Activated T-helper 1 cell treated with anti-CD3 and anti-CD28 coated beads, Interleukin-12 subunit alpha, Interleukin-12 subunit beta, Interleukin-2, Interleukin-4 antibody, amounts not matched to agents 30 ng/mL and 10 ng/mL and 1 ng/mL, durations not matched to agents 14 hours and 24 hours and 36 hours (primary cell): ENCODE measurements around the gene RNF126. TPM values are rescaled to one million over a fixed set of nuclear protein-coding genes. Genes with fewer than 3 reads are reported as not detected.
"Not testable (repeated sequence)": the region's sequence is repeated elsewhere in the genome, so short reads cannot be mapped to it uniquely, and the experiment has no call there.

Experiments used
- DNase-seq: peaks from one replicate; pipeline ENCODE4 v3.0.0; 2021; ENCODE audit warnings: low spot score
- H3K27ac Mint-ChIP-seq: one replicate; pipeline ENCODE4 v1.8.0; 2021; ENCODE audit warnings: mild to moderate bottlenecking, mixed read lengths
- H3K27me3 Mint-ChIP-seq: one replicate; pipeline ENCODE4 v1.8.0; 2022; ENCODE audit warnings: mild to moderate bottlenecking, moderate library complexity, mixed read lengths; ENCODE audit not compliant: insufficient read depth
- H3K36me3 Mint-ChIP-seq: one replicate; pipeline ENCODE4 v1.8.0; 2021; ENCODE audit warnings: low read depth, mixed read lengths
- H3K4me1 Mint-ChIP-seq: one replicate; pipeline ENCODE4 v1.8.0; 2021; ENCODE audit warnings: low read depth, mixed read lengths
- H3K4me3 Mint-ChIP-seq: one replicate; pipeline ENCODE4 v1.8.0; 2021; ENCODE audit warnings: mild to moderate bottlenecking, moderate library complexity, mixed read lengths
- H3K9me3 Mint-ChIP-seq: one replicate; pipeline ENCODE4 v1.8.0; 2021; ENCODE audit warnings: mixed read lengths
- intact Hi-C: fragments of 100-400 bp; cut with micrococcal nuclease; formaldehyde crosslinking; loops from one replicate; pipeline ENCODE4 v1.15.1; 2024
- total RNA-seq: library from RNA; stranded (reverse); gene quantifications from 2 replicates; pipeline ENCODE4 v1.2.3, GENCODE V29; 2022

Gene RNF126
- total RNA-seq, 1 donor from 2014 or later, result 110 TPM

DNA sequence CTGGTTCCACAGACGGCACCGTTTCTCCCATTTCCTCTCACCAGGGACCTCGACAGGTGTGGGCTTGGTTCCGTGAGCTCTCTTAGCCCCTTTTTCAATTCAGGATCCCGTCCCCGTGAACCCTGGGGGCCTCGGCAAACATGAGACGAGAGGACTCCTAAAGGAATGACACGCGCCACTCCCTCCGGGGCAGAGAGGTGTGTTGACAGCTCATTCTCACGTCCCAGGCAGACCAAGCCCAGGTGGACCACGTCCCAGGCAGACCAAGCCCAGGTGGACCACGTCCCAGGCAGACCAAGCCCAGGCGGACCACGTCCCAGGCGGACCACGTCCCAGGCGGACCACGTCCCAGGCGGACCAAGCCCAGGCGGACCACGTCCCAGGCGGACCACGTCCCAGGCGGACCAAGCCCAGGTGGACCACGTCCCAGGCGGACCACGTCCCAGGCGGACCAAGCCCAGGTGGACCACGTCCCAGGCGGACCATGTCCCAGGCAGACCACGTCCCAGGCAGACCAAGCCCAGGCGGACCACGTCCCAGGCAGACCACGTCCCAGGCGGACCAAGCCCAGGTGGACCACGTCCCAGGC is 4.1 kb upstream of the RNF126 start:
- H3K9me3 Mint-ChIP-seq, H3K36me3 Mint-ChIP-seq, H3K4me3 Mint-ChIP-seq, intact Hi-C loops, DNase-seq, H3K27ac Mint-ChIP-seq: not testable (repeated sequence)
- Mint-ChIP-seq H3K27me3 (peaks cover 17% of the 10 kb centered on the region), H3K4me1 (peaks cover 19% of the 10 kb centered on the region)

DNA sequence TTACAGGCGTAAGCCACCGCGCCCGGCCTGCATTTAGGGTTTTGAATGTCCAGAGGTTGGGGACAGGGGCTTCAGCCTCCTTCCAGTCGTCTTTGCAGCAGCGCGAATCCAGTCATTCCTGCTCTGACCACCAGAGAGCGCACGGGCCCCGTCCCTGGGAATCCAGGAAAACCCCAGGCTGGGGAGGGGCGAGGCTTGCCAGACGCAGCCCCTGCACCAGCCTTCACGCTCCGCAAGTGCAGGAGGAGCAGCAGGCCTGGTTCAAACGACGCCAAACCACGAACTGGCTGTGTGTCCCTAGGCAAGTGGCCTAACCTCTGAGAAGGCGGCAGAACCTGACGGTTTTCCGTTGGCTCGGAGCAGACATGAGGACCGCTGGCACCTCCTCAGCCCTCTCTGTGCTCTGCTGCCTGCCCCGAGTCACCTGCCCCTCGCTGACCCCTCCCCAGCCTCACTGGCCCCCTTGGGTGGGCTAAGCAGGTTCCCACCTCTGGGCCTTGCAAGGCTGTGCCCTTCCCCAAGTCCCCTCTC is 2.0 kb upstream of the RNF126 start:
- Mint-ChIP-seq H3K9me3 (no peaks in the 10 kb centered on the region), H3K27me3 (peaks cover 13% of the 10 kb centered on the region)

DNA sequence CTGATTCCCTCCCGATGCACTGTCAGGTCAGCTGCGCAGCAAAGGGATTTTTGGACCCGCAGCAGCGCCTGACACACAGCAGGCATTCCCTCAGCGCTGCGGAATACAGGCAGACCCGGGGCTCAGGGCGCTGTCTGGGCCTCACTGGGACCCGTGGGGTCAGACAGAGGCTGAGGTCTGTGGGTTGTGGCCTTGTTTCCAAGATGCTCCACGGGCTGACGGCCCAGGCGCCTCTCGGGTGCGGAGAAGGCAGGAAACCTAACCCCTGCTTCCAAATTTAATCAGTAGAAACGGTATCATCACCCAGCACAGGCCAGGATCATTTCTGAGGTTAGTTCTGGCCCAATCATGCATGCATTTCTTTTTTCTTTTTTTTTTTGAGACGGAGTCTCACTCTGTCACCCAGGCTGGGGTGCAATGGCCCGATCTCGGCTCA is 686 bp upstream of the RNF126 start:
- intact Hi-C loops, result loop anchor here (1.0 to 5.0 kb wide), 4 partner anchors 17 to 264 kb away; partner anchors contain the start of genes ARID3A and PTBP1
- no peak for DNase-seq
- Mint-ChIP-seq H3K4me1 (peaks cover 33% of the 10 kb centered on the region), H3K4me3 (peak overlapping the region; percentile 79), H3K9me3 (no peaks in the 10 kb centered on the region), H3K36me3 (peaks cover 5% of the 10 kb centered on the region), H3K27ac (peak overlapping the region; percentile 89), H3K27me3 (peaks cover 6% of the 10 kb centered on the region)

More for the DNA sequence above, 2.0 kb upstream of the RNF126 start:
- no peak overlapping the region for H3K27ac Mint-ChIP-seq
- peak overlapping the region; percentile 45 for H3K4me3 Mint-ChIP-seq
- peaks cover 5% of the 10 kb centered on the region for H3K36me3 Mint-ChIP-seq
- peaks cover 33% of the 10 kb centered on the region for H3K4me1 Mint-ChIP-seq
- intact Hi-C loops, result loop anchor here (1.0 to 5.0 kb wide), 3 partner anchors 69 to 262 kb away; partner anchors contain the start of gene ARID3A
- peak; percentile 78 for DNase-seq

DNA sequence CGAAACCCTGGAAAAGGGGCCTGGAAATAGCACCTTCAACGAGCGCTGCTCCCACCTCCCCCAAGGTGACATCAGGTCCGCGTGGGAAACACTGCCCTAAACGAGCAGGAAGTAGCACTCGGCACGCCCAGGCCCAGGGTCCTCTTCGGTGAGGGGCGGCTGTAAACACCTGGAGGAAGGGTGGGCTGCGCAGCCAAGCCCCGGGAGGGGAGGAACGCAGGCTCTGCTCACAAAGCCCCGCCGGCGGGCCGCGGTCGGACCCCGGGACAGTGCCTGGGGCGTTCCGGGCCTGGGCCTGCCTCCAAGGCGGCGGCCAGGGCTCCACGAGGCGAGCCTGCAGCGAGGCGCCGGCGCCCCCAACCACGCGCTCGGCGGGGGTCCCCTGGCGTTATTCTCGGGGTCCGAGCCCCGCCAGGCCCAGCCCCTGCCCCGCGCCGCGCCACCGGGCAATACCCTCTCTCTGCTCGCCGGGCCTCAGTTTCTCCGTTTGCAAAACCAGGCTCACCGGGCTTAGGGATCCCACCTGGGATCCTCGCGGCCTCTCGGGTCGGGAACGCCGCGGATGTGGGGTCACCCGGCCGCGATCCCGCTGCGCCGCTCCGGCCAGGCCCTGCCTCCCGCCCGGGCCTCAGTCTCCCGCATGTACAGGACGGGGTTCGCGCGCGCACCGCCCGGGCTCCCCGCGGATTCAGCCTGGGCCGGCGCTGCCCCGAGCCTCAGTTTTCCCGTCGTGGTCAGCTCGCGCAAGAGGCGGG is 630 bp downstream of the RNF126 start:
- Mint-ChIP-seq H3K27me3 (no peaks in the 10 kb centered on the region), H3K4me1 (peaks cover 33% of the 10 kb centered on the region), H3K27ac (peak overlapping the region; percentile 97), H3K36me3 (peaks cover 5% of the 10 kb centered on the region), H3K9me3 (no peaks in the 10 kb centered on the region), H3K4me3 (peak overlapping the region; percentile 95)
- intact Hi-C loops, result loop anchor here (5.0 kb wide), 2 partner anchors 200 to 265 kb away; partner anchors contain the start of gene ARID3A
- peak; percentile 68 for DNase-seq

DNA sequence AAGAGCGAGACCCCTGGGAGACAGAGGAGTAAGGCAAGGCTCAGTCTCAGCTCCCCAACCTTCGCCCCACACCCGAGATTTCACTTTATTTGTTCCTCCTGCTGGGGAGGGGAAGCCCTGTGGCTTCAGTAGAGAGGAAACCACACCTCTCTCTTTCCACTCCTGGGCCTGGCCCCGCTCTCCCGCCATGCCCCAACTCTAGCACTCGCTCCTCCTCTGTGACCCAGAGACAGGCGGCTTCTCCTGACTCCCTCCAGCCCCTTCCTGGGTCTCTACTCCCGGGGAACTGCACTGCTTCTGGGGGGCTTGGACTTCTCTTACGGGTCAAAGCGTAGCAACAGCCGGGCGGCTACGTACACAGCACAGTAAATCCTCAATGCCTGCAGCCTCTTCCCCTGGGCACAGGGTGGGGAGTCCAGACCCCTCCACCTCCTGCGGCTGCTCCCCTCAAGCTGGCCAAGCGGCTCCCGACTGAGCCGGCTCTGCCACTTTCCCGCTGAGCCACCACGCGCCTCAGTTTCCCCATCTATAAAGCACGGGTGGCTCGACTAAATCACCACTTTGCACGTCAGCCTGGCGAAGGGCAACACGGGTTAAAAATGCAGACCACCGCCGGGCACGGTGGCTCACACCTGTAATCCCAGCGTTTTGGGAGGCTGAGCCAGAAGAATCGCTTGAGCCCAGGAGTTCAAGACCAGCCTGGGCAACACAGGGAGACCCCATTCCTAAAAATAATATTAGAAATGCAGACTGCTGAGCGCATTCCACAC is 1.4 kb downstream of the RNF126 start:
- Mint-ChIP-seq H3K4me3 (peak overlapping the region; percentile 95), H3K27ac (peak overlapping the region; percentile 97)
- intact Hi-C loops, result loop anchor here (1.0 to 5.0 kb wide), 6 partner anchors 22 to 266 kb away; partner anchors contain the start of genes ARID3A, BSG, FGF22 and POLRMT

DNA sequence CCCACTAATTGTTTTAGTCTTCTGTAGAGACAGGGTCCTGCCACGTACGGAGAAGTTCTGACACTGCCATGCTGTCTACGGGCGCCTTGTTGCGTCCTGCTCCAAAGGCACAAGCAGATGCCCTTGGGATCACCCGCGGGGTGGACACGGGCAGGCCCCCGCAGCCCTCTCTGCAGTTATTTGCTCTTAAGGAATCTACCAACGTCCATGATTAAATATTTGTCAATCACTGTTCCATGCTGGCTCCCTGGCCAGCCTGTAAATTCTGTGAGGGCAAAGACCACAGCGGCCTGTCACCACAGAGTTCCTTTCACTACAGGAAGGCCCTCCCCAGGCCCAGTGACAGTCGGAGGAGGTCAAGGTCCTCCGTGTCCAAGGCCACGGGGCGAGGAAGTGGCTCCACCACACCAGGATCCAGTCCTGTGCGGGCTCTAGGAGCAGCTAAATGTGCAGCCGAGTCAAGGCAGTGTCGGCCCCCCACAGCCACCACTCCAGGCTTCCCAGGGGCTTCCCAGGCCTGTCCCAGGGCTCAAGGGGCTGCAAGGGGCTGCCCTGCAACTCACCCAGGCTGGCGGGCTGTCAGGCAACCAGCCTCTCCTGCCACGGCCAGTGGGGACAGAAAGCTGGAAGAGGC is 2.1 kb downstream of the RNF126 start:
- Mint-ChIP-seq H3K9me3 (no peaks in the 10 kb centered on the region), H3K4me1 (peaks cover 33% of the 10 kb centered on the region), H3K4me3 (peak overlapping the region; percentile 95), H3K36me3 (peaks cover 5% of the 10 kb centered on the region), H3K27ac (peak overlapping the region; percentile 97), H3K27me3 (no peaks in the 10 kb centered on the region)
- intact Hi-C loops, result loop anchor here (1.0 to 5.0 kb wide), 6 partner anchors 22 to 266 kb away; partner anchors contain the start of genes ARID3A, BSG, FGF22 and POLRMT
- no peak for DNase-seq

More for the DNA sequence above, 1.4 kb downstream of the RNF126 start:
- DNase-seq, result peak; percentile 71
- Mint-ChIP-seq H3K4me1 (peaks cover 33% of the 10 kb centered on the region), H3K36me3 (peaks cover 5% of the 10 kb centered on the region), H3K27me3 (no peaks in the 10 kb centered on the region), H3K9me3 (no peaks in the 10 kb centered on the region)

DNA sequence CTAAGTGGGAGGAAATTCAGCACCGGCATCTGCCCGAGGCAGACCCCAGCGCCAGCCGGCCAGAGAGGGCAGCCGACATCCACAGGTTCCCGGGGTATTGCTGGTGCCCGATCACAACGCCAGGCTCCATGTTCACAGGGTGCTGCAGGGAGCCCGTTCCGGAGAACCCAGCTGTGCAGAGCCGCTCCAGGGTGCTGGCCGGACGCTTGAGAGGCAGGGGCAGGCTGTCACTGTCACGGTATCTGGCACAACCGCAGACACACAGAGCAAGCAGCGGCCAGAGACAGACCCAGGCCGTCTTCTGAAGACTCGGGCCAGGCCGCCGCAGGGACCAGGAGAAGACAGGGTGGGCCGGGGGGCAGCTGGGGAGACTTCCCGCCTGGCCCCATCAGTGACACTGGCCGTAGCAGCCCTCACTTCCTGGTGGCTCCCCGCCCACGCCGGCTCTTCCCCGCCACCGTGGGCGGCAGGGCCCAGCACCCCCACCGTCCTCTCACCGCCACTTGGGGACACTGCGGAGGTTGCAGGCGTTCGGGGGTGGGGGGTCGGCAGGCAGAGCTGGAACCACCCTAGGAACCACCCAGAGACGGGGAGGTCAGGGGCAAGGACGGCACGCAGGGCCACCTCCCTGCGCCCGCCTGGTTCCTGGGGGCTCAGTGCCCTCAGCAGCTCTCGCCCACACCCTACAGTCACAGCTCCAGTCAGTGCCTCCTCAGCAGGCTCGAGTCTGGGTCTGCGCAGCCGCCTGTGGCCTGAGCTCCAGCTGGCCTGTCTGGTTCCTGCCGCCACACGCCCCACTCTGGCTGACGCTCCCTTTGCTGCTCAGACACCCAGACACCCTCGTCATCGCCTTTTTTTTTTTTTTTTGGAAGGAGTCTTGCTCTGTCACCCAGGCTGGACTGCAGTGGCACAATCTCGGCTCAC is 3.8 kb downstream of the RNF126 start:
- no peak for DNase-seq
- Mint-ChIP-seq H3K36me3 (peaks cover 9% of the 10 kb centered on the region), H3K27ac (no peak overlapping the region), H3K4me1 (peaks cover 27% of the 10 kb centered on the region), H3K27me3 (no peaks in the 10 kb centered on the region), H3K9me3 (no peaks in the 10 kb centered on the region), H3K4me3 (peak overlapping the region; percentile 95)
- intact Hi-C loops, result no loop called here

DNA sequence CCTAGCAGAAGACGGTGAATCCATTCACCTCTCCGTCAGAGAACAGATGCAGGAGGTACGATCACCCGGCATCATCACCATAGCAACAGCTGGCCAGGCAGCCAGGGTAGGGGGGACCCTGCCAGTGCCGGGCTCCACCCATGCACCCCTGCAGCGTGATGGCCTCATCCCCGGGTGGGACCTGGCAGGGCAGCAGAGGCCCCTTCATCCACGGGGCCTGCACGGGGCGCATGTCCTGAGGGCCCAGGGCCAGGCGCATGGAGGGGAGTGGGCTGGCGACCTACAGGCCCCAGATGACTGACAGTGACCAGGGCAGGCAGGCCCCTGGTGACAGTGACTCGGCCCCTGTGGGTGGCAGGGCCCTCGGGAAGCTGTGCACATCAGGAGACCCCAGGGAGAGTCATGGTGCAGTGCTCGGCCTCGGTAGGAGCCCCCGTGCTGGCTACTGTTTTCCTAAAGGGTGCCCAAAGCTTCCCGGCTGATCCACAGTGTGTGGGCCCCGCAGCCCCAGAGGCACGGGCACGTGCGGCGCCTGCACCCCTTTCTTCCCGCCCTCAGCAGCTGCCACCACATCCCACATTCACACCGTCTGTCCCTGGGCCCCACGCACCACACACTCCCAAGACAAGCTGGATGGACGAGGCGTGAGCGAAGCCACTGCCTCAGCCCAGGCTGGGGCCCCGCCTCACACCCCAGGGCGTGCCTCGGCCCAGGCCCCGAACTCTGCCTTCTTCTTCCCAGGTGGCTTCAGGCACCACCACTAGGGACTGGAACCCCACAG is 4.8 kb downstream of the RNF126 start:
- H3K9me3 Mint-ChIP-seq, result no peaks in the 10 kb centered on the region
- intact Hi-C loops, result no loop called here
- DNase-seq, result no peak
- no peak overlapping the region for H3K4me3 Mint-ChIP-seq
- H3K27ac Mint-ChIP-seq, result no peak overlapping the region
- peaks cover 19% of the 10 kb centered on the region for H3K4me1 Mint-ChIP-seq
- H3K27me3 Mint-ChIP-seq, result no peaks in the 10 kb centered on the region
- peaks cover 9% of the 10 kb centered on the region for H3K36me3 Mint-ChIP-seq

DNA sequence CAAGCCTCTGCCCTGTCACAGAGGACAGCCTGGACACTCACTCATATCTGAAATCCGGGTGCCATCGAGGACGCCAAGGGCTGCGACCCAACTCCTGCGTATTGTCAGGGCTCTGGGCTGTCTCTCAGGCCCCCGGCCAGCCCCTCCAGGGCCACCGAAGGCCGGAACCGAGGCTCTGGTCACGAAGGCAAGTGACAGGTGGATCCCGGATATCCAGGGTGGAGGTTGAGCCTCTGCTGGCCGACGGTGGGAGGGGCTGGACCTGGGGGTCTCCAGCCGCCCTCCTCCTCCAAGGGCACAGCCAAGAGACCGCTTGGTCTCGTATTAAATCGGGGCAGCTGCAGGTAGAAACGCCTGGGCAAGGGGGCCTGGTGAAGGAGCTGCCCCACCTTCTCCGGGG is 5.4 kb downstream of the RNF126 start:
- peaks cover 9% of the 10 kb centered on the region for H3K36me3 Mint-ChIP-seq
- intact Hi-C loops, result no loop called here

DNA sequence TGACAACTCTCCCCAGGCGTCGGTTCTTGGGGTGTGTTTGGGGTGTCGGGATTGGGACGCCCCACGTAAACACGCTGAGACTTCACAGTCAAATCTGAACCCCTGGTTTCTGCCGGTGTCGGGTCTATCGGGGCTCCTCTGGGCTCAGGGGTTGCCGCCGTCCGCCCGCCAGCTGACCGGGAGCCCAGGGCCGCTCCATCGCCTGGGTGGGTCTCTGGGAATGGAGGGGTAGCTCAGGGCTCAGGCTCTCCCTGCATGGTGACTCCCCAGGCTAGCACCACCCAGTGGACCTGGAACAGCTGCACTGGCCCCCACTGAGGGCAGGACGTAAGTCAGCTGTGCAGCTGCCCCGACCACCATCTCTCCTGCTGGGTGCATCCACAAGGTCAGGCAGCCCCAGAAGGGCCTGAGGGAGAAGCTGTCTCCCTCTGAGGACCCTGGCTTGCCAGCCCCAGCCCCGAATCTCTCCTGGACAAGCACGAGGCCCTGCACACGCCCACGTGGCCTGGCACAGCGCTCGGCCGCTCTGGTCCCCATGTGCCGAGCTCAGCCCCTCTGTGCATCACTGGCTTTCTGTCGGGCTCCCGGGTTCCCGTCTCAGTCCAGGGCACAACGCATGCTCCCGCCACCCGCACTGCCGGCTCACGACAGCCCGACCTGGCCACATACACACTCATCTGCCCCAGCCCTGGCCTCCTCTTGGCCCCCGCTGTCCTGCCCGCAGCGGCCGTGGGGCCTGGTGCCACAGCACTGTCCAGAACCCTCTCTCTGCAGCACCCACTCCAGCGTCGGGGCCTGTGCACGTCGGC is 6.1 kb downstream of the RNF126 start:
- DNase-seq, result no peak
- H3K9me3 Mint-ChIP-seq, result no peaks in the 10 kb centered on the region
- H3K27me3 Mint-ChIP-seq, result no peaks in the 10 kb centered on the region
- H3K4me3 Mint-ChIP-seq, result no peak overlapping the region
- H3K27ac Mint-ChIP-seq, result no peak overlapping the region
- peaks cover 19% of the 10 kb centered on the region for H3K4me1 Mint-ChIP-seq
- peaks cover 9% of the 10 kb centered on the region for H3K36me3 Mint-ChIP-seq
- intact Hi-C loops, result no loop called here

More for the DNA sequence above, 5.4 kb downstream of the RNF126 start:
- Mint-ChIP-seq H3K27ac (no peak overlapping the region), H3K4me1 (peaks cover 19% of the 10 kb centered on the region), H3K4me3 (no peak overlapping the region), H3K9me3 (no peaks in the 10 kb centered on the region), H3K27me3 (no peaks in the 10 kb centered on the region)
- DNase-seq, result no peak
